ENCODE measurements around the gene PLIN4.

DNA sequence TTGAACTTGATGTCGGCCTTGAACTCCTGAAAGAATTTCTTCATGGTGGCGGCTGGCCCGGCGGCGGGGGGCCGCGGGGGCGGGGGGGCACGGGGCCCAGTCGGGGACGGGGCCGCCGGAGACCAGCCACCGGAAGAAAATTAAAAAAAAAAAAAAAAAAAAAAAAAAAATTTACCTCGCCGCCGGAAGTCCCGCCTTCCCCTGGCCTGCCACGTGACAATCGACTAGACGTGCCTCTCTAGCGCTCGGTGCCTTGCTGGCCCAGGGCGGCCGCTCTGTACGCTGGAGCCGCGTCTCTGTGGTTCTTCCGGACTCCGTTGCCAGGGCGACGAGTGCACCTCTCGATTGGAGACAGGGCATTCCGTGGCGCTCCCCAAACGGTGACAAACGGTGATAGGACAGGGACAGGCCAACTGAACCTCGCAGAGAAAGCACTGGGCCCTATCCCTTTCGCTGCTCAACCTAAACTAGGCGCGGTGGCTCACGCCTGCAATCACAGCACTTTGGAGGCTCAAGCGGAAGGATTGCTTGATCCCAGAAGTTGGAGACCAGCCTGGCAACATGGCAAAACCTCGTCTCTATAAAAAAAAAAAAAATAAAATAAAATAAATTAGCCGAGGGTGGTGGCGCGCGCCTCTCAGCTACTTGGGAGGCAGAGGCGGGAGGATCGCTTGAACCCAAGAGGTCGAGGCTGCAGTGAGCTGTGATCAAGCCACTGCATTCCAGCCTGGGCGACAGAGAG, 60.5 kb downstream of the PLIN4 start, which contains the start of gene UBXN6:
- TF ChIP-seq, protein P1, sequence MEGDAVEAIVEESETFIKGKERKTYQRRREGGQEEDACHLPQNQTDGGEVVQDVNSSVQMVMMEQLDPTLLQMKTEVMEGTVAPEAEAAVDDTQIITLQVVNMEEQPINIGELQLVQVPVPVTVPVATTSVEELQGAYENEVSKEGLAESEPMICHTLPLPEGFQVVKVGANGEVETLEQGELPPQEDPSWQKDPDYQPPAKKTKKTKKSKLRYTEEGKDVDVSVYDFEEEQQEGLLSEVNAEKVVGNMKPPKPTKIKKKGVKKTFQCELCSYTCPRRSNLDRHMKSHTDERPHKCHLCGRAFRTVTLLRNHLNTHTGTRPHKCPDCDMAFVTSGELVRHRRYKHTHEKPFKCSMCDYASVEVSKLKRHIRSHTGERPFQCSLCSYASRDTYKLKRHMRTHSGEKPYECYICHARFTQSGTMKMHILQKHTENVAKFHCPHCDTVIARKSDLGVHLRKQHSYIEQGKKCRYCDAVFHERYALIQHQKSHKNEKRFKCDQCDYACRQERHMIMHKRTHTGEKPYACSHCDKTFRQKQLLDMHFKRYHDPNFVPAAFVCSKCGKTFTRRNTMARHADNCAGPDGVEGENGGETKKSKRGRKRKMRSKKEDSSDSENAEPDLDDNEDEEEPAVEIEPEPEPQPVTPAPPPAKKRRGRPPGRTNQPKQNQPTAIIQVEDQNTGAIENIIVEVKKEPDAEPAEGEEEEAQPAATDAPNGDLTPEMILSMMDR (IDR thresholded peaks at IDR 0.05): peak in 1 of 6 experiments; percentile 35
- peak in 1 of 2 donors; percentile 58 for TF ChIP-seq POLR2A (IDR thresholded peaks at IDR 0.05)
